Naive B cell (primary cell): ENCODE data around the gene UNC13B. TPM values are rescaled to one million over a fixed set of nuclear protein-coding genes. Genes with fewer than 3 reads are reported as not detected.
"Not testable (repeated sequence)": the region's sequence is repeated elsewhere in the genome, so short reads cannot be mapped to it uniquely, and the experiment has no call there.

Experiments
- ATAC-seq, 2 donors: fragments of 150-1000 bp; cut with Tn5 transposase; 2 replicates each; pipeline ENCODE4 v1.10.0; 2021; ENCODE audit warnings: low read depth in 2 of 2, mild to moderate bottlenecking in 2 of 2, moderate library complexity in 2 of 2
- DNase-seq: peaks from one replicate; pipeline ENCODE4 v3.0.0; 2022
- H3K27ac Mint-ChIP-seq, 6 donors: one replicate each; pipeline ENCODE4 v1.8.0; 2020 to 2022; ENCODE audit warnings: mild to moderate bottlenecking in 6 of 6, mixed read lengths in 6 of 6, moderate library complexity in 5 of 6, inconsistent platforms in 2 of 6
- H3K27me3 Mint-ChIP-seq, 3 donors: one replicate each; pipeline ENCODE4 v1.8.0; 2021 to 2022; ENCODE audit warnings: mixed read lengths in 3 of 3, mild to moderate bottlenecking in 1 of 3
- H3K36me3 Mint-ChIP-seq, 2 donors: one replicate each; pipeline ENCODE4 v1.8.0; 2020 to 2022; ENCODE audit warnings: mixed read lengths in 2 of 2, inconsistent platforms in 1 of 2, mild to moderate bottlenecking in 1 of 2
- H3K4me1 Mint-ChIP-seq, 3 donors: one replicate each; pipeline ENCODE4 v1.8.0; 2020 to 2022; ENCODE audit warnings: mixed read lengths in 3 of 3, inconsistent platforms in 1 of 3, mild to moderate bottlenecking in 1 of 3, moderate library complexity in 1 of 3
- H3K4me3 Mint-ChIP-seq, 8 donors: one replicate each; pipeline ENCODE4 v1.8.0; 2020 to 2022; ENCODE audit warnings: mild to moderate bottlenecking in 8 of 8, mixed read lengths in 8 of 8, moderate library complexity in 8 of 8, inconsistent platforms in 2 of 8
- H3K9me3 Mint-ChIP-seq, 7 donors: one replicate each; pipeline ENCODE4 v1.8.0; 2020 to 2022; ENCODE audit warnings: mixed read lengths in 7 of 7, mild to moderate bottlenecking in 5 of 7, inconsistent platforms in 2 of 7, moderate library complexity in 1 of 7
- polyA plus RNA-seq, 6 donors: library from polyadenylated mRNA; unstranded; fragments of 300-500 nt; fragmentation: Illumina TruSeq; gene quantifications; one replicate each; pipeline ENCODE4 v1.2.3, GENCODE V29; 2021; ENCODE audit warnings: low read depth in 6 of 6

Gene UNC13B
- polyA plus RNA-seq, 6 donors from 2014 or later, result 0.12 TPM; not detected in 5

- ATAC-seq, result no peak
Observed at GRCh38 chr9:35142037-35142436, 19.8 kb upstream of the UNC13B start.

GRCh38 chr9:35147941-35148563 is 13.8 kb upstream of the UNC13B start:
- peaks cover 0 to 18% of the 10 kb centered on the region in 2 donors for H3K36me3 Mint-ChIP-seq
- not testable (repeated sequence) for H3K4me1 Mint-ChIP-seq, H3K27me3 Mint-ChIP-seq, H3K27ac Mint-ChIP-seq, H3K4me3 Mint-ChIP-seq, DNase-seq, ATAC-seq
- H3K9me3 Mint-ChIP-seq, result peaks cover 20 to 63% (median 49%) of the 10 kb centered on the region in 7 donors

More at GRCh38 chr9:35142037-35142436, 19.8 kb upstream of the UNC13B start:
- Mint-ChIP-seq H3K36me3 (peaks cover 0 to 7% of the 10 kb centered on the region in 2 donors), H3K27ac (no peak overlapping the region), H3K4me1 (no peaks in the 10 kb centered on the region), H3K27me3 (peaks cover 0 to 9% (median 4%) of the 10 kb centered on the region in 3 donors), H3K4me3 (no peak overlapping the region), H3K9me3 (peaks cover 2 to 50% (median 29%) of the 10 kb centered on the region in 7 donors)
- no peak for DNase-seq

- H3K27ac Mint-ChIP-seq, result no peak overlapping the region
- no peaks in the 10 kb centered on the region for H3K4me1 Mint-ChIP-seq
- ATAC-seq (no peak), DNase-seq (no peak)
- peaks cover 0 to 8% (median 5%) of the 10 kb centered on the region in 3 donors for H3K27me3 Mint-ChIP-seq
- H3K36me3 Mint-ChIP-seq, result peaks cover 0 to 12% of the 10 kb centered on the region in 2 donors
- no peak overlapping the region for H3K4me3 Mint-ChIP-seq
- H3K9me3 Mint-ChIP-seq, result peaks cover 14 to 25% (median 24%) of the 10 kb centered on the region in 7 donors
Observed at GRCh38 chr9:35152926-35153325, 8.9 kb upstream of the UNC13B start.

- DNase-seq (no peak), ATAC-seq (no peak)
- no peaks in the 10 kb centered on the region for H3K9me3 Mint-ChIP-seq
- no peak overlapping the region for H3K27ac Mint-ChIP-seq
- no peaks in the 10 kb centered on the region for H3K27me3 Mint-ChIP-seq
- peaks cover 5 to 26% (median 8%) of the 10 kb centered on the region in 3 donors for H3K4me1 Mint-ChIP-seq
- no peak overlapping the region for H3K4me3 Mint-ChIP-seq
- no peaks in the 10 kb centered on the region for H3K36me3 Mint-ChIP-seq
Observed at GRCh38 chr9:35156781-35157180, 5.0 kb upstream of the UNC13B start.

- H3K36me3 Mint-ChIP-seq, ATAC-seq, H3K27me3 Mint-ChIP-seq, H3K4me3 Mint-ChIP-seq, DNase-seq, H3K27ac Mint-ChIP-seq, H3K9me3 Mint-ChIP-seq: not testable (repeated sequence)
- H3K4me1 Mint-ChIP-seq, result peaks cover 10 to 33% (median 13%) of the 10 kb centered on the region in 3 donors
Observed at GRCh38 chr9:35157836-35158235, 4.0 kb upstream of the UNC13B start.

GRCh38 chr9:35158501-35159280 is 3.1 kb upstream of the UNC13B start:
- Mint-ChIP-seq H3K4me3 (peak overlapping the region in 3 of 8 donors; percentile 6 to 77 (median 50)), H3K27ac (no peak overlapping the region), H3K9me3 (no peaks in the 10 kb centered on the region)

GRCh38 chr9:35162605-35163315 is 951 bp downstream of the UNC13B start:
- DNase-seq, result no peak
- Mint-ChIP-seq H3K4me1 (peaks cover 12 to 33% (median 13%) of the 10 kb centered on the region in 3 donors), H3K27ac (peak overlapping the region in 3 of 6 donors; percentile 21 to 53 (median 43)), H3K9me3 (no peaks in the 10 kb centered on the region), H3K36me3 (no peaks in the 10 kb centered on the region), H3K27me3 (peaks cover 0 to 7% (median 6%) of the 10 kb centered on the region in 3 donors), H3K4me3 (peak overlapping the region; percentile 85 to 98 (median 93))
- ATAC-seq, result peak; percentile 15 to 16

More at GRCh38 chr9:35158501-35159280, 3.1 kb upstream of the UNC13B start:
- DNase-seq (no peak), ATAC-seq (no peak)
- peaks cover 12 to 33% (median 13%) of the 10 kb centered on the region in 3 donors for H3K4me1 Mint-ChIP-seq
- no peaks in the 10 kb centered on the region for H3K36me3 Mint-ChIP-seq
- H3K27me3 Mint-ChIP-seq, result no peaks in the 10 kb centered on the region

- H3K4me1 Mint-ChIP-seq, result peaks cover 12 to 32% (median 13%) of the 10 kb centered on the region in 3 donors
- no peak for ATAC-seq
- H3K27ac Mint-ChIP-seq, result no peak overlapping the region
Observed at GRCh38 chr9:35163413-35163812, 1.6 kb downstream of the UNC13B start.

GRCh38 chr9:35164711-35165110 is 2.9 kb downstream of the UNC13B start:
- Mint-ChIP-seq H3K36me3 (no peaks in the 10 kb centered on the region), H3K9me3 (no peaks in the 10 kb centered on the region), H3K27me3 (peaks cover 4 to 7% (median 6%) of the 10 kb centered on the region in 3 donors), H3K27ac (no peak overlapping the region), H3K4me1 (peaks cover 10 to 19% (median 12%) of the 10 kb centered on the region in 3 donors), H3K4me3 (peak overlapping the region in 1 of 8 donors; percentile 21)
- DNase-seq (no peak), ATAC-seq (no peak)

More at GRCh38 chr9:35163413-35163812, 1.6 kb downstream of the UNC13B start:
- no peaks in the 10 kb centered on the region for H3K36me3 Mint-ChIP-seq
- H3K27me3 Mint-ChIP-seq, result peaks cover 4 to 7% (median 6%) of the 10 kb centered on the region in 3 donors
- peak overlapping the region in 2 of 8 donors; percentile 1 to 98 for H3K4me3 Mint-ChIP-seq
- H3K9me3 Mint-ChIP-seq, result no peaks in the 10 kb centered on the region
- DNase-seq, result no peak

GRCh38 chr9:35167429-35167828 is 5.6 kb downstream of the UNC13B start:
- DNase-seq, H3K4me1 Mint-ChIP-seq, H3K36me3 Mint-ChIP-seq, ATAC-seq, H3K27ac Mint-ChIP-seq, H3K9me3 Mint-ChIP-seq, H3K4me3 Mint-ChIP-seq, H3K27me3 Mint-ChIP-seq: not testable (repeated sequence)

GRCh38 chr9:35168963-35169362 is 7.2 kb downstream of the UNC13B start:
- Mint-ChIP-seq H3K4me3 (no peak overlapping the region), H3K4me1 (no peaks in the 10 kb centered on the region), H3K27me3 (peaks cover 6 to 8% (median 7%) of the 10 kb centered on the region in 3 donors), H3K9me3 (no peaks in the 10 kb centered on the region), H3K27ac (no peak overlapping the region), H3K36me3 (no peaks in the 10 kb centered on the region)
- no peak for DNase-seq
- no peak for ATAC-seq

GRCh38 chr9:35172878-35173277 is 11.1 kb downstream of the UNC13B start:
- Mint-ChIP-seq H3K27me3 (peaks cover 8 to 11% (median 10%) of the 10 kb centered on the region in 3 donors), H3K4me3 (no peak overlapping the region), H3K9me3 (peaks cover 0 to 5% (median 0%) of the 10 kb centered on the region in 7 donors), H3K36me3 (peaks cover 0 to 6% of the 10 kb centered on the region in 2 donors), H3K27ac (no peak overlapping the region), H3K4me1 (no peaks in the 10 kb centered on the region)
- DNase-seq (no peak), ATAC-seq (no peak)

- Mint-ChIP-seq H3K27me3 (peaks cover 4 to 12% (median 11%) of the 10 kb centered on the region in 3 donors), H3K4me1 (no peaks in the 10 kb centered on the region), H3K4me3 (no peak overlapping the region), H3K36me3 (peaks cover 0 to 6% of the 10 kb centered on the region in 2 donors), H3K27ac (no peak overlapping the region), H3K9me3 (peaks cover 0 to 14% (median 5%) of the 10 kb centered on the region in 7 donors)
- ATAC-seq (no peak), DNase-seq (no peak)
Observed at GRCh38 chr9:35177520-35177919, 15.7 kb downstream of the UNC13B start.
